ENCODE results near the gene TFF2. TPM values are rescaled to one million over a fixed set of nuclear protein-coding genes. Genes with fewer than 3 reads are reported as not detected.
A peak's percentile ranks its signal among the peaks of the same experiment; 100 is the strongest.

Gene TFF2, protein sequence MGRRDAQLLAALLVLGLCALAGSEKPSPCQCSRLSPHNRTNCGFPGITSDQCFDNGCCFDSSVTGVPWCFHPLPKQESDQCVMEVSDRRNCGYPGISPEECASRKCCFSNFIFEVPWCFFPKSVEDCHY
- total RNA-seq = not detected

DNA sequence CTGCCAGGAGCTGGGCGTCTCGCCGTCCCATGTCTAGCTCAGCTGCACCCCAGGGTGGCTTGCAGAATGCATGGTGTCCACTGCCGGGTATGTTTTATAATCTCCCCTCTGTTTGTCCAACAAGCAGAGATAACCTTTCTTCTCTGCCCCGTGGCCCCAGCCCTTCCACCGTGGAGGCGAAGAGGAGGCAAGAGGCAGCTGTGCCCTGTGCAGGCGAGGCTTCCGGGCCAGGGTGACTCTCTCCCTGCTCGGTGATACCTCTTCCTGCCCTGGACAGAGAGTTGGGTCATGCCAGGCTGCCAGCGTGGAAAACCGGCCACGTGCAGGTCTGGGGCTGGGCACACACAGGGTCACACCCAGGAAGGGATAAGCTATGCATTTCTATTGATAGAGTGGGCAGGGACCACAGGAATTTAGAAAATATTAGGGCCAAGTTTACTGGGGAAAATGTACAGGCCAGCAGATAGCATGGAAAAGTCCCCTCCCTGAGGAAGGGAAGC is at the start of gene TFF2:
Gene TFF2 (minus strand): TSS at position 68 of the 500 bp plus-strand sequence. CDS start 37 bp downstream, at position 31.
- TF ChIP-seq POLR2A (IDR thresholded peaks at IDR 0.05) = no peak
- no peak for TF ChIP-seq EP300 (IDR thresholded peaks at IDR 0.05)
- no peak for TF ChIP-seq CTCF (IDR thresholded peaks at IDR 0.05)
- TF ChIP-seq POLR2AphosphoS5 (IDR thresholded peaks at IDR 0.05) = no peak
- Histone ChIP-seq H3K9me3 (no peaks in the 10 kb centered on the region), H3K4me3 (no peak within 1 kb of the TSS), H3K27ac (no peak within 1 kb of the TSS), H3K36me3 (no peaks in the 10 kb centered on the region), H3K4me1 (no peaks in the 10 kb centered on the region), H3K27me3 (no peaks in the 10 kb centered on the region)
- 77 to 83% methylated on average over 8 to 13 of the region's 13 CpGs for WGBS, 2 donors
- ATAC-seq (ENCODE audit: low FRiP score in 2 of 2) (no peak), DNase-seq (peak in 1 of 2 donors; percentile 58)

GRCh38 chr21:42400525-42400924 is 49.7 kb upstream of the TFF2 start:
- TF ChIP-seq POLR2A (IDR thresholded peaks at IDR 0.05) = no peak
- TF ChIP-seq EP300 (IDR thresholded peaks at IDR 0.05) = no peak
- no peak for TF ChIP-seq POLR2AphosphoS5 (IDR thresholded peaks at IDR 0.05)
- TF ChIP-seq CTCF (IDR thresholded peaks at IDR 0.05) = no peak
- 61 to 80% methylated on average over 4 of the region's 4 CpGs for WGBS, 2 donors
- Histone ChIP-seq H3K4me3 (no peak overlapping the region), H3K9me3 (no peaks in the 10 kb centered on the region), H3K4me1 (peaks cover 0 to 8% (median 1%) of the 10 kb centered on the region in 4 donors), H3K27ac (no peak overlapping the region), H3K27me3 (no peaks in the 10 kb centered on the region), H3K36me3 (no peaks in the 10 kb centered on the region)
- DNase-seq (no peak), ATAC-seq (ENCODE audit: low FRiP score in 2 of 2) (no peak)

DNA sequence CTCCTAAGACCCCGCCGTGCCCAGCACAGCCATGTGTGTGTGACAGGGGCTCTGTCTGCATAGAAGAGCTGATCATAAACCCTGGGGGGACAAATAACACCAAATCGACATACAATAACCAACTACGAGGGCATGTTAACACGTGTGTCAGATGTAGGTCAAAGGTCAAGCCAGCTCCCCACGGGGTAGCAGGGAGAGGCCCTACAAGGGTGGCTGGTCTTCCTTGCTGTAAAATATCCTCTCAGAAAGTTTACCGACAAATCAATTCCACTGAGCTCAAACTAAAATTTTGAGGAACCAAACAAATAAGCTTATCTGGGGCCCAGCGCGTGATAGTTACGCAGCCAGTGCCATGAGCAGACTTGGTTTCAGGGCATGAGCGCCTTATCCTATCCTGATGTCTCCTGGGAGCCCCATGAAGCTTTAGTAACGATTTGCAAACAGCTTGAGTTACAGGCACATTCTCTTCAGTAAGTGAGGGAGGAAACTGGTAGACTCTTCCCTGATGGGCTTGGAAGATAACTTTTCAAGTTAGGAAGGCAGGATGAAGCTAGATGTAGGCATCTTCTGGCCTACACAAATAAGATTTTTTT is 47.7 kb upstream of the TFF2 start:
- Histone ChIP-seq H3K27ac (no peak overlapping the region), H3K4me3 (no peak overlapping the region), H3K27me3 (no peaks in the 10 kb centered on the region), H3K9me3 (no peaks in the 10 kb centered on the region), H3K4me1 (peaks cover 0 to 16% (median 4%) of the 10 kb centered on the region in 4 donors), H3K36me3 (no peaks in the 10 kb centered on the region)
- WGBS, 2 donors = 78 to 84% methylated on average over 12 of the region's 12 CpGs
- no peak for TF ChIP-seq POLR2AphosphoS5 (IDR thresholded peaks at IDR 0.05)
- no peak for TF ChIP-seq CTCF (IDR thresholded peaks at IDR 0.05)
- no peak for TF ChIP-seq EP300 (IDR thresholded peaks at IDR 0.05)
- no peak for TF ChIP-seq POLR2A (IDR thresholded peaks at IDR 0.05)
- DNase-seq (no peak), ATAC-seq (ENCODE audit: low FRiP score in 2 of 2) (no peak)

GRCh38 chr21:42397746-42398394 is 47.1 kb upstream of the TFF2 start:
- Histone ChIP-seq H3K27ac (no peak overlapping the region), H3K9me3 (no peaks in the 10 kb centered on the region), H3K4me3 (no peak overlapping the region), H3K27me3 (no peaks in the 10 kb centered on the region), H3K4me1 (peaks cover 0 to 19% (median 6%) of the 10 kb centered on the region in 4 donors), H3K36me3 (no peaks in the 10 kb centered on the region)
- DNase-seq = no peak
- ATAC-seq (ENCODE audit: low FRiP score in 2 of 2) = peak in 1 of 2 donors; percentile 16
- TF ChIP-seq EP300 (IDR thresholded peaks at IDR 0.05) = no peak
- no peak for TF ChIP-seq POLR2AphosphoS5 (IDR thresholded peaks at IDR 0.05)
- no peak for TF ChIP-seq POLR2A (IDR thresholded peaks at IDR 0.05)
- TF ChIP-seq CTCF (IDR thresholded peaks at IDR 0.05) = no peak
- 92 to 93% methylated on average over 12 to 14 of the region's 14 CpGs for WGBS, 2 donors
